HepG2 (cell line): ENCODE results near the gene AKNA. TPM values are rescaled to one million over a fixed set of nuclear protein-coding genes. Genes with fewer than 3 reads are reported as not detected.

Source experiments
- ATAC-seq: fragments of 200-7000 bp; cut with Tn5 transposase; 3 replicates; pipeline ENCODE4 v1.9.1; 2020; ENCODE audit warnings: mild to moderate bottlenecking, moderate library complexity
- BruUV-seq: library from RNA; stranded (reverse); fragments of 400-500 nt; replicated peaks from 2 replicates; lab custom pipeline; 2021; lab: Mats Ljungman, UMichigan
- CTCF ChIA-PET: fragments of 300-600 bp; formaldehyde crosslinking; extraction: SDS; loops from one replicate; lab custom pipeline; 2021; ENCODE audit warnings: low total read pairs, inconsistent platforms, low intra/inter-chr PET ratio; lab: Yijun Ruan, JAX
- POLR2A ChIA-PET: fragments of 350-600 bp; sonication (Branson Sonifier 250); formaldehyde crosslinking; loops from one replicate; lab custom pipeline; 2020; ENCODE audit warnings: antibody characterized with exemption, inconsistent platforms; lab: Yijun Ruan, JAX
- DNase-seq: peaks from one replicate; pipeline ENCODE4 v3.0.0-alpha.2; 2015; ENCODE audit warnings: low spot score
- FAIRE-seq: peaks from 3 replicates; lab custom pipeline; 2011; peaks lifted over from hg19 to GRCh38; lab: Jason Lieb, UNC
- H2AFZ ChIP-seq: one replicate; pipeline ENCODE4 v1.6.1; 2011; ENCODE audit warnings: low read length, inconsistent platforms
- H3K27ac ChIP-seq: fragments of 300-600 bp; 3 replicates; pipeline ENCODE4 v1.8.0; 2011; ENCODE audit warnings: mixed run types, mild to moderate bottlenecking, mixed read lengths, low read length, inconsistent platforms; ENCODE audit not compliant: insufficient read depth; ENCODE audit errors: extremely low read length
- H3K27me3 ChIP-seq, 2 experiments: fragments of 200-600 bp in 1 of 2; 2 replicates in 1 of 2; 3 replicates in 1 of 2; pipeline versions ENCODE4 v1.6.0 to v1.8.0; 2011; ENCODE audit warnings: low read length in 2 of 2, mild to moderate bottlenecking in 2 of 2, moderate library complexity in 2 of 2, inconsistent platforms in 1 of 2; ENCODE audit not compliant: insufficient read depth in 2 of 2, control insufficient read depth in 1 of 2
- H3K36me3 ChIP-seq, 2 experiments: fragments of 200-600 bp in 1 of 2; replicated peaks in 1 of 2; 2 replicates in 1 of 2; 3 replicates in 1 of 2; pipeline versions ENCODE4 v1.5.1 to v1.8.0; 2011; ENCODE audit warnings: low read length in 2 of 2, inconsistent platforms in 1 of 2; ENCODE audit not compliant: insufficient read depth in 2 of 2, control insufficient read depth in 1 of 2
- H3K4me1 ChIP-seq: 2 replicates; pipeline ENCODE4 v1.5.1; 2012; ENCODE audit warnings: low read length, inconsistent platforms; ENCODE audit not compliant: insufficient read depth
- H3K4me2 ChIP-seq: 2 replicates; pipeline ENCODE4 v1.6.0; 2011; ENCODE audit warnings: low read depth, low read length, inconsistent platforms
- H3K4me3 ChIP-seq, 3 experiments: fragments of 200-600 bp in 1 of 3; sonication (generic), shearing (Covaris generic) in 1 of 3; replicated peaks in 1 of 3; 2 replicates each; pipeline ENCODE4 v1.5.1; 2011 to 2016; ENCODE audit warnings: low read length in 3 of 3, inconsistent platforms in 2 of 3, low read depth in 2 of 3, mild to moderate bottlenecking in 2 of 3, control low read depth in 1 of 3, mixed read lengths in 1 of 3; ENCODE audit not compliant: insufficient read depth in 1 of 3
- H3K79me2 ChIP-seq: one replicate; pipeline ENCODE4 v1.6.1; 2011; ENCODE audit warnings: low read length, inconsistent platforms; ENCODE audit not compliant: insufficient read depth
- H3K9ac ChIP-seq: 2 replicates; pipeline ENCODE4 v1.6.0; 2011; ENCODE audit warnings: mild to moderate bottlenecking, low read depth, low read length, inconsistent platforms; ENCODE audit not compliant: insufficient read depth
- H3K9me3 ChIP-seq: 2 replicates; pipeline ENCODE4 v1.5.1; 2012; ENCODE audit warnings: mild to moderate bottlenecking, low read length
- H4K20me1 ChIP-seq: 2 replicates; pipeline ENCODE4 v1.6.0; 2011; ENCODE audit warnings: inconsistent platforms, mild to moderate bottlenecking, low read length, moderate library complexity; ENCODE audit not compliant: insufficient read depth
- ADNP ChIP-seq: sonication (generic); formaldehyde crosslinking; IDR thresholded peaks from 2 replicates; pipeline ENCODE4 v1.4.0; 2020; ENCODE audit warnings: missing genetic modification reagents
- ATRX ChIP-seq: sonication (generic); formaldehyde crosslinking; IDR thresholded peaks from 2 replicates; pipeline ENCODE4 v1.4.0; 2020; ENCODE audit warnings: missing genetic modification reagents, borderline replicate concordance
- CHCHD3 ChIP-seq: sonication (generic); formaldehyde crosslinking; IDR thresholded peaks from 2 replicates; pipeline ENCODE4 v1.8.0; 2022; ENCODE audit warnings: mild to moderate bottlenecking, missing genetic modification reagents, moderate library complexity
- GATA4 ChIP-seq: sonication (generic); IDR thresholded peaks from 2 replicates; pipeline ENCODE4 v1.6.1; 2016; ENCODE audit warnings: antibody characterized with exemption, low read depth, borderline replicate concordance
- HNRNPL ChIP-seq: fragments of 200-400 bp; formaldehyde crosslinking; IDR thresholded peaks from 2 replicates; pipeline ENCODE4 v1.6.1; 2017; ENCODE audit warnings: mild to moderate bottlenecking, low read depth, low read length
- JARID2 ChIP-seq: sonication (generic); formaldehyde crosslinking; IDR thresholded peaks from 2 replicates; pipeline ENCODE4 v1.8.1; 2023; ENCODE audit warnings: missing genetic modification reagents, inconsistent platforms; ENCODE audit not compliant: insufficient replicate concordance
- PCBP1 ChIP-seq: fragments of 200-400 bp; formaldehyde crosslinking; IDR thresholded peaks from 2 replicates; pipeline ENCODE4 v1.6.1; 2017; ENCODE audit warnings: mild to moderate bottlenecking, low read depth, low read length, borderline replicate concordance
- SP2 ChIP-seq: sonication (generic); formaldehyde crosslinking; IDR thresholded peaks from 2 replicates; pipeline ENCODE4 v1.5.1; 2020; ENCODE audit warnings: mild to moderate bottlenecking, missing genetic modification reagents
- ZBTB21 ChIP-seq: sonication (generic); formaldehyde crosslinking; IDR thresholded peaks from 2 replicates; pipeline ENCODE4 v1.4.0; 2020; ENCODE audit warnings: missing genetic modification reagents
- ZNF12 ChIP-seq: sonication (generic); formaldehyde crosslinking; IDR thresholded peaks from 2 replicates; pipeline ENCODE4 v1.5.0; 2020; ENCODE audit warnings: missing genetic modification reagents
- ZNF253 ChIP-seq: sonication (generic); formaldehyde crosslinking; IDR thresholded peaks from 2 replicates; pipeline ENCODE4 v1.8.0; 2022; ENCODE audit warnings: mild to moderate bottlenecking, missing genetic modification reagents, borderline replicate concordance
- ZNF335 ChIP-seq: sonication (generic); formaldehyde crosslinking; IDR thresholded peaks from 2 replicates; pipeline ENCODE4 v1.4.0; 2020; ENCODE audit warnings: missing genetic modification reagents
- ZNF33A ChIP-seq: sonication (generic); formaldehyde crosslinking; IDR thresholded peaks from 2 replicates; pipeline ENCODE4 v1.5.1; 2020; ENCODE audit warnings: missing genetic modification reagents, mild to moderate bottlenecking, moderate library complexity, borderline replicate concordance
- ZNF577 ChIP-seq: sonication (generic); formaldehyde crosslinking; IDR thresholded peaks from 2 replicates; pipeline ENCODE4 v1.4.0; 2020; ENCODE audit warnings: mild to moderate bottlenecking, low read depth, missing genetic modification reagents, borderline replicate concordance
- ZNF629 ChIP-seq: sonication (generic); formaldehyde crosslinking; conservative IDR thresholded peaks from 2 replicates; pipeline ENCODE4 v1.5.0; 2020; ENCODE audit warnings: missing genetic modification reagents
- ZNF879 ChIP-seq: sonication (generic); formaldehyde crosslinking; IDR thresholded peaks from 2 replicates; pipeline ENCODE4 v1.8.1; 2023; ENCODE audit warnings: missing genetic modification reagents
- ZSCAN30 ChIP-seq: sonication (generic); formaldehyde crosslinking; IDR thresholded peaks from 2 replicates; pipeline ENCODE4 v1.5.0; 2020; ENCODE audit warnings: mild to moderate bottlenecking, missing genetic modification reagents
- WGBS: methylation state at CpG from one replicate; pipeline ENCODE4 v1.1.6; 2017; ENCODE audit warnings: low lambda C conversion rate; 5-methylcytosine and 5-hydroxymethylcytosine counted together
- in situ Hi-C: cut with HindIII; loops from 2 replicates; pipeline ENCODE4 v1.10.0; 2017; ENCODE audit warnings: low pct_unique_long_range_greater_than_20kb; ENCODE audit not compliant: extremely low pct_ligation_motif_present
- intact Hi-C: fragments of 100-400 bp; cut with micrococcal nuclease; formaldehyde crosslinking; loops from one replicate; pipeline ENCODE4 v1.10.0; 2022; ENCODE audit not compliant: unreplicated experiment
- polyA plus RNA-seq, 8 experiments: library from polyadenylated mRNA; depleted of rRNA in 3 of 8; stranded (reverse) in 7 of 8; unstranded in 1 of 8; fragments of >200 nt; fragmentation: Illumina TruSeq in 4 of 8; extraction: Trizol in 4 of 8; gene quantifications; 2 replicates each; pipeline versions ENCODE4 v1.2.1 to v1.2.3, GENCODE V29; 2011 to 2016; ENCODE audit warnings: low read depth in 4 of 8, missing spikeins in 1 of 8, mixed read lengths in 1 of 8; ENCODE audit not compliant: insufficient read depth in 1 of 8
- total RNA-seq, 5 experiments: library from RNA; depleted of rRNA; stranded (reverse); fragments of >200 nt; fragmentation: Illumina TruSeq; extraction: Trizol; gene quantifications; 2 replicates each; pipeline ENCODE4 v1.2.3, GENCODE V29; 2016; ENCODE audit warnings: low read depth in 1 of 5
- TF ChIP-seq, protein P1 (sequence below): sonication (generic); formaldehyde crosslinking; IDR thresholded peaks from 2 replicates; pipeline ENCODE4 v1.5.0; 2020; ENCODE audit warnings: missing genetic modification reagents
- TF ChIP-seq, protein P2 (sequence below): sonication (generic); formaldehyde crosslinking; IDR thresholded peaks from 2 replicates; pipeline ENCODE4 v1.5.1; 2020; ENCODE audit warnings: missing genetic modification reagents, mild to moderate bottlenecking, borderline replicate concordance
- TF ChIP-seq, protein P3 (sequence below): sonication (generic); formaldehyde crosslinking; IDR thresholded peaks from 2 replicates; pipeline ENCODE4 v1.9.0; 2021; ENCODE audit warnings: missing genetic modification reagents, mild to moderate bottlenecking, borderline replicate concordance

Gene AKNA
- total and polyA plus RNA-seq, 2 of the 13 experiments (the other 11 are each of a cell fraction or from before 2014, with no cell fraction given): 3.0 to 3.1 TPM

DNA sequence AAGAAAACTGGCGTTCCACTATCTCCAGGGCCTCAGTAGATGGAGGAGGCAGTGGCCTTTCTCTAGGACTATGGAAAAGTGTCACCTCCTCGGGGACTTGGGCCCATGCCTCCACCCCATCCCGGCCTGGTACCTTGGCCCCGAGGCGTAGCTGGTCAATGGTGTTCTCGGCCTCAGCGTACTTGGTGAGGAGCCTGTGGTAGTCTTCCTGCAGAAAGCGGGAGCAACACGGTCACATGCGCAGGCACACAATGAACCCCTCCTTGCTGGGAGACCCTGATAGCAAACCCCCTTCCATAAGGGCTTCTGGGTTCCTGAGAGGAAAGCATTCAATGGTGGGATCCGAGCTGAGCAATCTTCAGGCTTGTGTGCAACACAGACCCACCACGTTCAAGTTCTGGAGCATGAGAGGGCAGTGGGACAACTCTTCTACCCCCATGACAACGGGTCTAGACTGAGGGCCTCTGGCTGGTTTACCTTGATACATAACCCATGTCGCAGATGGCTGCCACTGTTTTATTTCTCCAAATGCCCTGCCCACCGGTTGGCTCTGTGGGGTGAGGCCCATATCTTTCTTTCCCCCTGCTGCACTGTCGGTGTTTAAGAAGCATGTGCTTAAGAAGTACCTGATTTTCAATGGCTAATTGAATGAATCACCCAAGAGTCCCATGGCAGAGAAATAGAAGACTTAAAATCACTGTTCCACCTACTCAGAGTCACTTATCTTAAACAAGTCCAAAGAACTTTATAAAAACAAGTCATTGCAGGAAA lies 13.6 kb downstream of the AKNA start:
- BruUV-seq: no TSS peak
- Histone ChIP-seq H2AFZ (no peak overlapping the region), H3K4me1 (peaks cover 6% of the 10 kb centered on the region), H3K4me2 (no peak overlapping the region), H3K36me3 (peaks cover 2 to 5% of the 10 kb centered on the region in 2 experiments; a peak in 2 of 5 replicates), H3K9me3 (no peaks in the 10 kb centered on the region), H3K27ac (no peak overlapping the region), H3K4me3 (no peak overlapping the region), H4K20me1 (no peaks in the 10 kb centered on the region), H3K9ac (no peak overlapping the region), H3K27me3 (no peaks in the 10 kb centered on the region), H3K79me2 (no peaks in the 10 kb centered on the region)
- ChIA-PET CTCF (no interaction called here), POLR2A (no interaction called here)
- FAIRE-seq (no peak), DNase-seq (no peak), ATAC-seq (no peak)
- in situ Hi-C loops: no loop called here
- intact Hi-C loops: no loop called here
- TF ChIP-seq CHCHD3 (CRISPR knock-in tag) (no peak), JARID2 (no peak), ZNF879 (CRISPR knock-in tag) (no peak), ZNF577 (CRISPR knock-in tag) (no peak), ZNF253 (CRISPR knock-in tag) (no peak), PCBP1 (no peak), HNRNPL (no peak), ZBTB21 (no peak), ZNF629 (CRISPR knock-in tag) (no peak), ZNF33A (no peak), ZNF12 (no peak), ATRX (CRISPR knock-in tag) (no peak), ZNF335 (CRISPR knock-in tag) (no peak), ZSCAN30 (CRISPR knock-in tag) (no peak), ADNP (CRISPR knock-in tag) (no peak), SP2 (CRISPR knock-in tag) (no peak), GATA4 (no peak)
- TF ChIP-seq, protein P1, sequence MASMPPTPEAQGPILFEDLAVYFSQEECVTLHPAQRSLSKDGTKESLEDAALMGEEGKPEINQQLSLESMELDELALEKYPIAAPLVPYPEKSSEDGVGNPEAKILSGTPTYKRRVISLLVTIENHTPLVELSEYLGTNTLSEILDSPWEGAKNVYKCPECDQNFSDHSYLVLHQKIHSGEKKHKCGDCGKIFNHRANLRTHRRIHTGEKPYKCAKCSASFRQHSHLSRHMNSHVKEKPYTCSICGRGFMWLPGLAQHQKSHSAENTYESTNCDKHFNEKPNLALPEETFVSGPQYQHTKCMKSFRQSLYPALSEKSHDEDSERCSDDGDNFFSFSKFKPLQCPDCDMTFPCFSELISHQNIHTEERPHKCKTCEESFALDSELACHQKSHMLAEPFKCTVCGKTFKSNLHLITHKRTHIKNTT: no peak
- TF ChIP-seq, protein P2, sequence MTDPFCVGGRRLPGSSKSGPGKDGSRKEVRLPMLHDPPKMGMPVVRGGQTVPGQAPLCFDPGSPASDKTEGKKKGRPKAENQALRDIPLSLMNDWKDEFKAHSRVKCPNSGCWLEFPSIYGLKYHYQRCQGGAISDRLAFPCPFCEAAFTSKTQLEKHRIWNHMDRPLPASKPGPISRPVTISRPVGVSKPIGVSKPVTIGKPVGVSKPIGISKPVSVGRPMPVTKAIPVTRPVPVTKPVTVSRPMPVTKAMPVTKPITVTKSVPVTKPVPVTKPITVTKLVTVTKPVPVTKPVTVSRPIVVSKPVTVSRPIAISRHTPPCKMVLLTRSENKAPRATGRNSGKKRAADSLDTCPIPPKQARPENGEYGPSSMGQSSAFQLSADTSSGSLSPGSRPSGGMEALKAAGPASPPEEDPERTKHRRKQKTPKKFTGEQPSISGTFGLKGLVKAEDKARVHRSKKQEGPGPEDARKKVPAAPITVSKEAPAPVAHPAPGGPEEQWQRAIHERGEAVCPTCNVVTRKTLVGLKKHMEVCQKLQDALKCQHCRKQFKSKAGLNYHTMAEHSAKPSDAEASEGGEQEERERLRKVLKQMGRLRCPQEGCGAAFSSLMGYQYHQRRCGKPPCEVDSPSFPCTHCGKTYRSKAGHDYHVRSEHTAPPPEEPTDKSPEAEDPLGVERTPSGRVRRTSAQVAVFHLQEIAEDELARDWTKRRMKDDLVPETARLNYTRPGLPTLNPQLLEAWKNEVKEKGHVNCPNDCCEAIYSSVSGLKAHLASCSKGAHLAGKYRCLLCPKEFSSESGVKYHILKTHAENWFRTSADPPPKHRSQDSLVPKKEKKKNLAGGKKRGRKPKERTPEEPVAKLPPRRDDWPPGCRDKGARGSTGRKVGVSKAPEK (CRISPR knock-in tag): no peak
- TF ChIP-seq, protein P3, sequence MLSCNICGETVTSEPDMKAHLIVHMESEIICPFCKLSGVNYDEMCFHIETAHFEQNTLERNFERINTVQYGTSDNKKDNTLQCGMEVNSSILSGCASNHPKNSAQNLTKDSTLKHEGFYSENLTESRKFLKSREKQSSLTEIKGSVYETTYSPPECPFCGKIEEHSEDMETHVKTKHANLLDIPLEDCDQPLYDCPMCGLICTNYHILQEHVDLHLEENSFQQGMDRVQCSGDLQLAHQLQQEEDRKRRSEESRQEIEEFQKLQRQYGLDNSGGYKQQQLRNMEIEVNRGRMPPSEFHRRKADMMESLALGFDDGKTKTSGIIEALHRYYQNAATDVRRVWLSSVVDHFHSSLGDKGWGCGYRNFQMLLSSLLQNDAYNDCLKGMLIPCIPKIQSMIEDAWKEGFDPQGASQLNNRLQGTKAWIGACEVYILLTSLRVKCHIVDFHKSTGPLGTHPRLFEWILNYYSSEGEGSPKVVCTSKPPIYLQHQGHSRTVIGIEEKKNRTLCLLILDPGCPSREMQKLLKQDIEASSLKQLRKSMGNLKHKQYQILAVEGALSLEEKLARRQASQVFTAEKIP (CRISPR knock-in tag): no peak
- WGBS: 92% methylated on average over 5 of the region's 16 CpGs
